Left renal cortex interstitium (tissue), 4 donors: Measurements from ENCODE around the gene LEO1. TPM values are rescaled to one million over a fixed set of nuclear protein-coding genes. Genes with fewer than 3 reads are reported as not detected.

ENCODE experiments used
- DNase-seq, 4 donors: peaks; one replicate each; pipeline ENCODE4 v3.0.0-alpha.2; 2013; ENCODE audit warnings: low read depth in 4 of 4, low spot score in 2 of 4, missing footprints in 1 of 4
- polyA plus RNA-seq, 4 donors: library from polyadenylated mRNA; unstranded; fragments of 120-200 nt; gene quantifications; one replicate each; pipeline ENCODE4 v1.2.1, GENCODE V29; 2013; ENCODE audit not compliant: insufficient read length in 4 of 4

Gene LEO1
- polyA plus RNA-seq = 10 to 100 TPM; 29.4 to 40.6 (median 31.9) TPM

DNA sequence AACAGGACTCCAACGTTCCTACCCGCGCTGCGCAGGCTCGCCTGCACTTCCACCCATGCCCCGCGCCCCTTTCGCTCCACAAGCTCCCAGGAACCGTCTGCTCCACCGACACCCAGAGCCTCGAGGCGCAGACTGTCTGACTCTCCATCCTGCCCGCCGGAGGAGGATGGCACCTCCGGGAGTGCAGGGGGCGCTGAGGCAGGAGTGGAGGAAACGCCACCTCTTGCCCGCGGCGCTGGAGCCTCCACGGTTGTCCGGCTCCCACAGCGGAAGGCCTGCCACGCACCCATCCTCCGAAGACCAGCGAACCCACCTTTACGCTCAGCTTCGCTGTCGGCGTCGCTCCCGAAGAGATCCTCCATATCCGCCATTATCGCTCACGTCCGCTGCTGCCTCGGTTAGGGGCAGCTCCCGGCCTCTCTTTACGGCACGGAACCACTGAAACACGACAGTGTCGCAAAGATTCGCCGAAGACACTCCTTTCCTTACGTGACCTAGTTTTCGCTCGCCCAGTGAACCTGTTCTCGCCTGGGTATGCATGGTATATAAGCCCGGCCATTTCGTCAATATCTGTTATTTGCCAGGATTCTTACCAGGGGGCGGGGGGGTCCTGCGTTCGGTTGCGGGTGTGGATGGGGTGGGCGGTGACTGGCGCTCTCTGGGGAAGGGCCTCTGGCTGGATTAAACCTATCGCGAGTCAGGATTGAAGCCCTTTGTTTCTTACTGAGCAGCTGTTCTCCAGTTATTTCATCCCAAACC, at the start of gene LEO1:
Gene LEO1, minus strand, starts transcription at position 404 of the 759 bp plus-strand sequence. Its CDS starts 33 bp downstream, at position 371.
- peak; percentile 90 to 96 (median 92) for DNase-seq

DNA sequence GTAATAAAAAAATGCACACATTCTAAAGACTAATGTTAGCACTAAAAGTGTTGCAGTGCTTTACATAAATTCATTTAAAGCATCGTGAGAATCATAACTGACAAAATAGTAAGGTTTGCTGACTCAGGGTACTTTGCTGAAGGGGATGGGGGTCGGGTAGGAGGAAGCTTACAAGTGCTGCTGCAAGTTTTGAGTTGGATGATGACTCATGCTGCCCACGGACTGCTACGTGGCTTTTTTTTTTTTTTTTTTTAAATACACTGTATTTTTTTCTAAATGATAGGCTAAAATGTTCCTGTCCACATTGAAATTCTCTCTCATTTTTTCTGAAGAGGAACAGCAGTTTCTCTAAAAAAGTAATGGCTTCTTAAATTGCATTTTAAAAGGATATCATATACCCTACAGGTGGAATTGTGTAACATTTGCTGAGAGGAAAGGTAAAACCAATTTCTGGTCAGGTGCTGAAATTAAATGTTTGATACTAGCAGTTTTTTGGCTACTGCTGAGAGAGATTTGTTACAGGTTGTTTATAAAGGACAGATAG, 49.6 kb upstream of the LEO1 start:
- no peak for DNase-seq

DNA sequence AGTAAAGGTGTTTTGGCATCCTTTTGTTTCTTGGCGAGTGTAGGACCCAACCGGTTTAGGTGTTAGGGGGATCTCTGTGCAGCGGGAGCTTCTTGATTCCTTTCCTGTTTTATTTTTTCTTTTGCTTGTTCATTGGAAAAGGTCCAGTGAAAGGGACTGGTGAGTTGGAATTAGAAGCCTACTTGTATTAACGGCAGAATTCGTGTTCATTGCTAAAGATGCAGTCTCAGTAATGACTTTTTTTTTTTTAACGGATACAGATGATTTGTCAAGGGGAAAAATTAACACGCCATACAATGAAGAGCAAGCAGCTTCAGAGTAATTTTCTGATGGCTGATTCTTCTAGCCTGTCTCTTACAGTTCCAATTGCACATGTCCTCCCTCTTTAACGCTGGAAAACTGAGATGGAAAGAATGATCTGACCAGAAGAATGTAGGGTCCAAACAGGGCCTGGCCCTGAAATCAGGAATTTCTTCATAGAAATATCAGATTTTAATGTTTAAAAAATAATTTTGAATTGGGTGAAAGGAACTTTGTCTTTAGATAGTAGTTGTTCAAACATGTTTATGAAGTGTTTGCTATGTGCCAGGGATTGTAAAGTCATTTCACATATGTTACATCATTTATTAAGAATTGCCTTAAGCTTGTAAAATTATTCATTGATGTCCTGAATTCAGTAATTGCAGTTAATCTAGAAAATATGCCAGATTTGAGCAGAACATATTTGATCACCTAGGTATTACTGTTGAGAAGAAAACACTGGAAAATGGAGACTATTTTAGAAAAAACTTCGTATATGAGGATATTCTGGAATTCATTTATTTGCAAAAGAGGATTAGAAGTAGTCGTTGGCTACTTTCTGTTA, 48.9 kb upstream of the LEO1 start:
- DNase-seq = no peak

DNA sequence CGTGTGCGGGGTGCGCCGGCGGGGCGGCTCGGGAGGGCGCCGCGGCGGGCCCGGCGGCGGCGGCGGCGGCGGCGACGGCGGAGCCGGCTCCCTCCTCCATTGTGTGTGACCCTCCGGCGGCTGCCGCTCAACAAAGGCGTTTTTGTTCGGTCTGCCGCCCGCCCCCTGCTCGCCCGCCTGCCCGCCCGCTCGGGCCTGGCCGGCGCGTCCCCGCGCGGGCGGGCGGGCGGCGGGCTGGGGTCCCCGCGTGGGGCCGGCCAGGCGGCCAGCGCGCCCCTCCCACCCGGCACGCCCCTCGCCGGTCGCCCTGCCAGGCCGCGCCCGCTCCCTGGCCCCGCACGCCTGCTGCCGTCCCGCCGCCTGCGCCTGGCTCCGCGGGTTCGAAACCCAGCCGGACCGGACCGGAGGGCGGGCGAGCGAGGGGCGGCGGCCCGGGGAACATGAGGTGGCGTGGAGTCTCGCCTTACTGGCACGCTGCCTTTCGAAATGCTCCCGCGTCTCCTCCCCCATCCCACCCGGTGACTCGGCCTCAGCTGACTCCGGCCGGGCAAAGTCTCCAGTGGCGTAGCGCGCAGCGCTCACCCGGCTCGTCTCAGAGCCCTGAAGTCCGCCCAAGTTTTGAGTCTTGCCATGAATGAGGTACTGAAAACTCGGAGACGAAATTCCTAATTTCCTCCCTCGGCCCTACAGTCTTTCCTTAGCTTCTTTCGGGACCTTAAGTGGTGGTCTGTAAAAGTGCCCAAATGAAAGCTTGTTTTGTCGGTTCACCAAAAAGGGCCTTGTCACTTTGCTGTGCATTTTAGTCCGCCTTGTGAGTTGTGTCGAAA, 48.0 kb upstream of the LEO1 start:
- DNase-seq = peak in 1 of 4 donors; percentile 73

DNA sequence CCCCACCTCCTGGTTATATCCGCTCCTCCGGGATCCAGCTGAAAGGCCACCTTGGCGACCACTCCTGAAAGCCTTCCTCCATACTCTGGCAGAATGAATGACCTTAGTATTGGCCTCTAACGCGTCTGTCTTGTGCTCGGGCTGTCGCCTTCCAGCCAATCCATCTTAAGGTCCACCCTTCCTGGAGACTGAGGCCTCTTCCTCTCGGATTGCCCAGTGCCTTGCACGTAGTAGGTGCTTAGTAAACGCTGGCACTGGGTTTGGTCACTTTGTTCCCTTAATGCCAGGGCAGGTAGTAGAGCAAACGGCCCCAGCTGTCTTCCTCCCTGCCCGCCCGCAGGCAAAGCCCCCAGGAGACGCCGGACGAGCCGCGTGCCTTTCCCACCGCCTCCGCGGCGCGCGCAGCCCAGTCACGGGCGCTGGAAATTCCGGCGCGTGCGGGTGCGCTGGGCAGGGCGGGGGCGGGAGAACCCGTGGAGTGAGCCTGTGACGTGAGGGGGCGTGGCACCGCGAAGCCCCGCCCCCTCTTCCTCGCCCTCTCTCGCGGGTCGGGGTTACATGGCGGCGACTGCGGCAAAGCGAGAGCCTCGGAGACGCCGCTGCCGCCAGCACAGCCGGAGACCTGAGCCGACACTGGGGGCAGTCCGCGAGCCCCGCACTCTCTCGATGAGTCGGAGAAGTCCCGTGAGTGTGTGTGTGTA, 47.3 kb upstream of the LEO1 start, which contains the start of gene MAPK6:
Gene MAPK6, plus strand, starts transcription at position 527 of the 701 bp plus-strand sequence. CDS start 27,242 bp downstream, outside the sequence.
- DNase-seq = peak; percentile 75 to 90 (median 86)

DNA sequence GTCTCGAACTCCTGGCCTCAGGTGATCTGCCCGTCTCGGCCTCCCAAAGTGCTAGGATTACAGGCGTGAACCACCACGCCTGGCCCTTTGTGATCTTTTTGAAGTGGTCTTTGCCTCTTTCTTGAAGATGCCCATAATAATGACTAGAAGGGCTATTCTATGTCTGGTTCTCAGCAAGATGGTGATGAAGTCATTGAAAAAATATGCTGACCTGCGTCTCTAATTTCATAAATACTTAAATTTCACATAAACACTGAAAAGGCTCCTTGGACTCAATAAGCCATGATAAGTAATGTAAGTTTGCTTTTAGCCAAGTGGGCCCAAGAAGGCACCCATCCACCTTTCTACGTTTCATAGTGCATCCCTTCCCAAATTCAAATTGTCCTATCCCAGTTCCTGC, 46.7 kb upstream of the LEO1 start:
- no peak for DNase-seq

DNA sequence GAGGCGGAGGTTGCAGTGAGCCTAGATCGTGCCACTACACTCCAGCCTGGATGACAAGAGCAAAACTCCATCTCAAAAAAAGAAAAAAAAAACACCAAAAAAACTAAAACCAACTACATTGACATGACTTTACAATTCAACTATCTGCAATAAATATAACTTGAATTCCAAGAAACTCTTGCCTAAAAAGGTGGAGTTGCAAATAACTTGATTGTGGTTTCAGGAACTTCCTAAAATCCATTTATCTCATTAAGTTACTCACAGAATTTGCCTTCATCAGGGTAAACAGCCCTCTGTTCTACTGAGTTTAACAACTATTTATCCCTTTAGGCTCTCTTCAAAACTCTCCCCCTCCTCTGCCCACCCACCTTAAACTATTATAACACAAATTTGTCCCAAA, 44.7 kb upstream of the LEO1 start:
- DNase-seq = no peak

DNA sequence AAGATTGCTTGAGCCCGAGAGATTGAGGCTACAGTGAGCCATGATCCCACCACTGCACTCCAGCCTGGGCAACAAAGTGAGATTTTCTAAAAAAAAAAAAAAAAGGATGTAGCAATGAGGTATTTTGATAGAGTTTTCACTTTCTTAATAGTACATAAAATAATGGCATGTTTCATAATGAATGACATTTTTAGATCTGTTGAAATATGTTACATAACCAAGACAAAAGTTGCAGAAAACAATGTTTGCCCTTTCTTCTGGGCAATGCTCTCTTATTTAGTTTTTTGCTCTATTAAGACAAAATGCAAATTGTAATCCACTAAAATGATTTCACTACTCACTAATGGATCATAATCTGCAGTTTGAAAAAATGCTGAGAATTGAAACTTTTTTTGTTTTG, 43.0 kb upstream of the LEO1 start:
- no peak for DNase-seq

DNA sequence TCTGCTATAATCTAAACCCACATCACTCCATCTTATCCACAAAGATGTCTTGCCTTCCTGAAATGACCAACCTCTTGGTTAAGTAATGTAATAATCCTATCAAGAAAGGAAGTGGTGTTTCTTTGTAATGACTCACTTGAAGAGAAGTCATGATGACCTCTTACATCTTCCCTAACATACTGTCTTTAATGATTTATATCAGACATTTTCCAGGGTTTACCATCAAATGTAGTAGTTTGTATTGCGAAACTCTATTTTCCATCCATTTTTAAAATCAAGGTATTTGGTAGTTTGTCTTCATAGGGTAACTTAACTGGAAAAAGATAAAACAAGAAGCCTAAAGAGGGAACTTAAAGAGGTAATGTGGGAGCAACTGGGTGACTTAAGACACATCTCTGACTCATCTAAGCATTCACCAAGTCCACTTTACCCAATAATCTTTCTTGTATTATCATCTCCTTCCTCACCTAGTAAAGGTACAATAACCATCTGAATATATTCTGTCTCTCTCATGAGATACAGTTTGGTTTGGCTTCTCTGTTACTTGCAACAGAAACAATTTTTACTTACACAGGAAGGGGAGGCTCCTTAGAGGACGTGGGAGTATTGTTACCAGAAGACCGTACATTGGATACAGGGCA, 41.7 kb upstream of the LEO1 start:
- no peak for DNase-seq

DNA sequence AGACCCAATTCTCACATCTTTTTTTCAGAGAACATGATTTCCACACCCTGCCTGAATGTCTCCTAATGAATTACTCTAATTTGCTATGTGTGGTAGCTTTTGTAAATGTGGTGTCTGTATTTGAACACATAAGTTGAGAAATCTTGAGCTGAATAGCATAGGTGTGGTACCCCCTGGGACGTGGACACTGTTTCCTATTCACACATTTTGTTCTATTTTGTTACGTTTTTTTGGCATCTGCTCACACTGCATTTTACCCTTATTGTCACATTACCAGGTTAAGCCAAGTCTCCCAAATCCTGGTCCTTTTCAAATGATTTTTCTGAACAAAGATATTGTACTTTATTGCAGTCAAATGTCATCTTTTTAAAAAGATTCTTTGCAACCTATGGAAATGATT, 40.6 kb upstream of the LEO1 start:
- DNase-seq = no peak

DNA sequence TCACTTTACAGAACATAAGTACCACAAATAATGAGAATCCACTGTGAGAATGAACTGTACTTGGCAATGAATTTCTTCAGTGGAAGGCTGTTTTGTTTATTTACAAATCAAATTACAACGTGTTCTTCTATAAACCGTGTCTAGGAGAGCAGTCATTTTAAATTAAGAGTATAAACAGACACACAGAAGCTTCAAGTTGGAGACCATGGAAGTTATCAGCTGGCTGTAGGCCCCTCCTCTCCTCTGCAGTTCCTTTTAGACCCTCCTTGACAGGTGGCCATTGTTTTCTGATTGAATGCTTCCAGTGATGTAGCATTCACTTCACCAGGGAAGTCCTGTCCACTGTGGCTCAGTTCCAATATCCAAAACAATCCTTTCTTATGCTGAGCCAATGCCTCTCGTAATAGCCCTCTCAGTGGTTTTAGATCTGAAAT, 40.1 kb upstream of the LEO1 start:
- DNase-seq = no peak

DNA sequence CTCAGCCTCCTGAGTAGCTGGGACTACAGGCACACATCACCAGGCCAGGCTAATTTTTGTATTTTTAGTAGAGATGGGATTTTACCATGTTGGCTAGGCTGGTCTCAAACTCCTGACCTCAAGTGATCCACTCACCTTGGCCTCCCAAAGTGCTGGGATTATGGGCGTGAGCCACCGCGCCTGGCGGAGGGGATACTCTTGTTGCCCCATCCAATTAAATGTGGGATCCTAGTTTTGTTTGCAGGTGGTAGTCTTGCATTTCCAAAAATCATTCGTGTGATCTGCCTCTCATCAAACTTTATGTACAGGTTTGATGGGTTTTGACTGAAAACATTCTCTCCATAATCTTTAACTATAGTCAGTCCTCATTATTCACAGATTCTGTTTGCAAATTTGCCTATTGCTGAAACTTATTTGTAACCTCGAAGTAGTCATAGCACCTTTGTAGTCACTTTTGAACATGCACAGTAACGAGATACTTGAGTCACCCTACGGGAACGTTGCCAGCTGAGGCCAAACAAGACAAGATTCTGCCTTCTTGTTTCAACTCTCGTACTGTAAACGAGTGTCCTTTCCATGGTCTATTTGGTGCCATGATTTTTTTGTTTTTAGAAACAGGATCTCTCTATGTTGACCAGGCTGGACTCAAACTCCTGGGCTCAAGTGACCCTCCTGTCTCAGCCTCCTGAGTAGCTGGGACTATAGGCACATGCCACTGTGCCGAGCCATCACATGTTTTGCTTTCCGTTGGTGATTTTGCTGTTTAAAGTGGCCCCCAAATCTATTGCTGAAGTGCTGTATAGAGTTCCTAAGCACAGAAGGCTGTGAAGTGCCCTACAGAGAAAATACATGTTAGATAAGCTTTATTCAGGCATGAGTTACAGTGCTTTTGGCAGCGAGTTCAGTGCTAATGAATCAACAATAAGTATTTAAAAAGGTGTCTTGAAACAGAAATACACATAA, 39.3 kb upstream of the LEO1 start:
- no peak for DNase-seq

DNA sequence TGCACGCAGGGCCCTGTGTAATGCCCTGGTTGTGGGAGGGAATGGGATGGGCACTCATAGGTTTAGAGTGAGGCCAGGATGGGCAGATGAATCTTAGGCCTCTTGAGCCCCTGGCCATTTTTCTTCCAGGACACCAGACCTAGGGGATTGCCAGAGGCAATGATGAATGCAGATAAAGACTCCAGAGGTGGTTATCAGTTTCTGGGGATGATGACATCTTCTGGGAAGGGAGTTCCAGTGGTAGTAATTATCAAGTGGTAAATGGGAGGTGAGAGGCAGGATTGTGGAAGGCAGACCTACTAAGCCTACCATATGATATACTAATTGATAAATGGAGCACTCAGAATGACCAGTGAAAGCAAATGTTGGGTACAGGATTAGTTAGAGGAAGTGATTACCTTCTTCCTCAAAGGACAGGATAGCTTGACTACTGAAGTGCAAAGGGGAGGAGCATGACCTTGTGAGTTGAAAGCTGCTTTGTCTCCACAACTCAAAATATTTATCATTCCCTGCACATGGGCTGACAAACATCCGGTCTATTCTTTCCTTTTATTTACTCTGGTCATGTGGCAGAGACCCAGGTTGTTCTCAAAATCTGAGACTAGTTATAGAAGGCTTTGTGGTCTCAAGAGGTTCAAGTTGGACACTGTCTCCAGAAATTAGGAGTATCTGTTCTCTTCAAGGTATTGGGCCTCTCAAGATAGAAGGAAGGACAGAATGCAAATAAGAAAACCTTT, 37.3 kb upstream of the LEO1 start:
- DNase-seq = no peak

DNA sequence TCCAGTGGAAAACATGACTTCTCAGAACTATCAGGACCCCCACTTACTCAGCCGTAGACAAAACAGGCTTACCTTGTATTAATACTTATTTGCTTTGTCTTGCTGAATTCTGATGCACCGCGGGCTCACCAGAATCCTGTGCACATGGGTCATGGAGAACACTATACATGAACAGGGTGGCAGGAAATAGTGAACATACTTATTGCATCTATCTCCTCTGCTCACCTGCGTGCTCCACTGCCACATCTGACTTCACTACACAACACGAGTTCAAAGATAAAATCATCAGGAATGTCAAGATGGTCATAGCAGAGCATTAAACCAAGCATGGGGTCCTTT, 36.8 kb upstream of the LEO1 start:
- DNase-seq = no peak

DNA sequence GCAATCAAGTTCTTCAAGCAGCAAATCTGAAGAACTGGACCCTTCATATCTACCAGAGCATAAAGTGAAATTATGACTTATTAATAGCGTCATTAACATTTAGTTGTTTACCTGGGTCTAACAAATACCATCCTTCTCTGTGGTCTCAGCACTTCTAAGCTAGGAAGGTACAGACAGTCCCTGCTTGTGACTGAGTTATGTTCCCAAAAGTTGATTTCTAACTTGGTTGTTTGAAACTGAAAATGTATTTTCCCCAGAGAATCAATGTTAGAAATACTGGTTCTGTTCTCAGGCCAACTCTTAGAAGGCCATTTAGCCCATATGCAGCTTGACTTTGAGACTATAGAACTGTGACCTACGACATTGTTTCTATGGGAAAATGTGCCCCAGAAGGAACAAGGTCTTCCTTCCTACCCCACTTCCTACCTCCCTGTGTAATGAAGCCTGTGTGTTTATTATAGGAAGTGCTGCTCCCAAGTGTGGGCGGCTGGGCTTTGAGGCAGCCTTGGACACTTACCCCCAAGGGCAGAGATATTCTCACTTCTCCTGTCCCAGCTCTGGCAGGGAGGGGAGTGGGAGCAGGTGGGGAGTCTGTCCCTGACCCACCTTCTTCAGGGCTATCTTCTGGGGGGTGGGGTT, 35.2 kb upstream of the LEO1 start:
- no peak for DNase-seq

DNA sequence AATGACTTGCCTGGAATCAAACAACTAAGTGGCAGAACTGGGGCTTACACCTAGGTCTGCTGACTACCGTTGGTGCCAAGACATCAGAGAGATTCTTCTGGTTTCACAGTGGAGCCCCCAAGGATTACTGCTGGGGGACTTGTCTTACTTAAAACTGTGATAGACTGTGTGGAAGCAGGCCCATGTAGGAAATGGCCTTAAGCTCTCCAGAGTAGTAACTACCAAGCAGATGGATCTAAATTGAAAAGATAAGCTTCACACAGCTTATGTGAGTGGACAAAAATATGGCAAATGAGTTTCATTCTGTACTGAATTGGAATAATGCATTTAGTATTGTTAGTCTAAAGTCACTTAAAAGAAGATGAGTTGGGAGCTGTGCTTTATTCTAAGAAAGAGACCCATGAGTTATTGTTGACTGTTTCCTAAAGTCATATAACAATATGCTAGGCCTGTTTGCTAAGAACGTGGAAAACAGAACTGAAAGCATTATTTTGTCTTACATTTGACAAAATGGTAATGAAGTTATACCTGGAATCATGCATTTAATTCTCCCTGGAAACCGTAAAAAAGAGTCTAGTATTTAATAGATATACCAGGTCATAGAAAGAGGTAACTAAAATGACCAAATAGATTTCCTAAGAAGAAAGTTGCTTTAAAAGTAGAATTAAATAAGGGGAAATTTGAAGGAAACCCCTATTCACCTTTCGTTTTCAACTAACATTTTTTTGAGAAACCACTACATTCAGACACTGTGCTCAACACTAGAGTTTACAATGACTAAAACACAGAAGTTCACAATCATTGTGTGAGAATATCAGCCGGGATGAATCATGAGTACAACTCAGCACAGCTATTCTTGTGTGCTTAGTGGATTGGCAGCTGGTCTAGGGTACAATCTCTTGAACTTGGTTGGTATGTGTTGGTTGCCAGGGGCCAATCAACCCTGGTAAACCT, 34.4 kb upstream of the LEO1 start:
- no peak for DNase-seq
